GM21619 (cell line): ENCODE measurements around the gene SPIRE2.
"Not testable (repeated sequence)": the region's sequence is repeated elsewhere in the genome, so short reads cannot be mapped to it uniquely, and the experiment has no call there.

Experiments used
- ATAC-seq: cut with Tn5 transposase; IDR thresholded peaks from one replicate; pipeline ENCODE4 v1.9.1; 2021; ENCODE audit not compliant: unreplicated experiment

SPIRE2 gene

DNA sequence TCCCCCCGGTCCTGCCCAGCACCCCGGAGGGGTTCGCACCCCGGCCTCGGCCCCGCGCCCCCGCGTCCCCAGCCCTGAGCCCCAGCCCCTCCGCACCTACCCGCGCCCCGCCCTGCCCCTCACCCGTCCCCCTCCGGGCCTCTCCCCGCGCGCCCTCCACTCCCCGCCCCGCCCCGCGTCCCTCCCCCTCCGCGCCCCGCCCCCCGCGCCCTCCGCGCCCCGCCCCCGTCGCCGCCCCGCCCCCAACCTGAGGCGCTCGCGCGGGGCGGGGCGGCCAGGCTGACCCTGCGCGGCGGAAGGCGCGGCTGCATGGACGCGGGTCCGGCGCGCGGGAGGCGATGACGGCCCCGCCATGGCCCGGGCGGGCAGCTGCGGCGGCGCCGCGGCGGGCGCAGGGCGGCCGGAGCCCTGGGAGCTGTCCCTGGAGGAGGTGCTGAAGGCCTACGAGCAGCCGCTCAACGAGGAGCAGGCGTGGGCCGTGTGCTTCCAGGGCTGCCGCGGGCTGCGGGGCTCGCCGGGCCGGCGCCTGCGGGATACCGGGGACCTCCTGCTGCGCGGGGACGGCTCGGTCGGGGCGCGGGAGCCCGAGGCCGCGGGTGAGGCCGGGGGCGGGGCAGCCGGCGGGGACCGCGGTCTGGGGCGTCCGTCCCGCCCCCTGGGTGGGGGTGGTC lies at the start of gene SPIRE2:
SPIRE2 (plus strand) TSS at position 277 of the 671 bp plus-strand sequence; CDS start at position 353, 76 bp downstream.
- no peak for ATAC-seq

GRCh38 chr16:89779231-89779908 lies 48.9 kb upstream of the SPIRE2 start:
- no peak for ATAC-seq

GRCh38 chr16:89779909-89780305 lies 48.4 kb upstream of the SPIRE2 start:
- no peak for ATAC-seq

DNA sequence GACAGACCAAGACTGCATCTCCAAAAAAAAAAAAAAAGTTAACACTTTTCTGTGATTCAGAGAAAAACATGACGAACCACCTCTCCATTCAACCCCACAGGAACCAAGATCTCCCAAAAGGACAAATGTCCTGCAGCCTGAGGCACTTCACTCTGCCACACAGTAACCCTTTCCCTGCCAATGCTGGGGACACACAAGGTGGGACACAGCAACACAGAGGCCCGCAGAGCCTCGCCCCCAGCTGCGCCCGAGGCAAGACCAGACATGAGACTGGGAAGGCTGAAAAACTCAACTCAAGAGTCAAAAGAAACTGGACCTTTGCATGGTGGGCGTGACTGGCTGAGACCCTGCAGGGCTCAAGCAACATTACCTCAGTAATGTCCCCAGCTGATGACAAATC lies 45.8 kb upstream of the SPIRE2 start:
- no peak for ATAC-seq

- ATAC-seq, result not testable (repeated sequence)
Observed at GRCh38 chr16:89783952-89784351, 44.3 kb upstream of the SPIRE2 start.

DNA sequence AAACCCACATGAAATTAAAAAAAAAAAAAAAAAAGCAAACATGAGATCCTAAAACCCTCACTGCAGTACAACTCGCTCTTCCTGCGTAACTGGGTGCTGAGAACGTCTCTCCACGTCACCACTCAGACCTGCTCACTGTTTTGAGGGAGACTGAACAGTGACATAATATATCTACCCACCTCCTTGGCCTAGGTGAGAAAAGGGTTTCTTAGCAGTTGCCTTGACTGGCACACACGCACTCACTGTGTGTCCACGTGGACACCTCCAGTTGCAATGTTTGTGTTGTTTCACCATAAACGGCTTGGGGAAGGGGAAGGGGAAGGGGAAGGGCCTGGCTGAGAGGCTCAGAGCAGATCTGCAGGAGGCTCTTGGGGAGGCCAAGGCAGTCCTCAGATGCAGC lies 43.9 kb upstream of the SPIRE2 start:
- ATAC-seq, result no peak

GRCh38 chr16:89785523-89786155 lies 42.6 kb upstream of the SPIRE2 start:
- ATAC-seq, result no peak

DNA sequence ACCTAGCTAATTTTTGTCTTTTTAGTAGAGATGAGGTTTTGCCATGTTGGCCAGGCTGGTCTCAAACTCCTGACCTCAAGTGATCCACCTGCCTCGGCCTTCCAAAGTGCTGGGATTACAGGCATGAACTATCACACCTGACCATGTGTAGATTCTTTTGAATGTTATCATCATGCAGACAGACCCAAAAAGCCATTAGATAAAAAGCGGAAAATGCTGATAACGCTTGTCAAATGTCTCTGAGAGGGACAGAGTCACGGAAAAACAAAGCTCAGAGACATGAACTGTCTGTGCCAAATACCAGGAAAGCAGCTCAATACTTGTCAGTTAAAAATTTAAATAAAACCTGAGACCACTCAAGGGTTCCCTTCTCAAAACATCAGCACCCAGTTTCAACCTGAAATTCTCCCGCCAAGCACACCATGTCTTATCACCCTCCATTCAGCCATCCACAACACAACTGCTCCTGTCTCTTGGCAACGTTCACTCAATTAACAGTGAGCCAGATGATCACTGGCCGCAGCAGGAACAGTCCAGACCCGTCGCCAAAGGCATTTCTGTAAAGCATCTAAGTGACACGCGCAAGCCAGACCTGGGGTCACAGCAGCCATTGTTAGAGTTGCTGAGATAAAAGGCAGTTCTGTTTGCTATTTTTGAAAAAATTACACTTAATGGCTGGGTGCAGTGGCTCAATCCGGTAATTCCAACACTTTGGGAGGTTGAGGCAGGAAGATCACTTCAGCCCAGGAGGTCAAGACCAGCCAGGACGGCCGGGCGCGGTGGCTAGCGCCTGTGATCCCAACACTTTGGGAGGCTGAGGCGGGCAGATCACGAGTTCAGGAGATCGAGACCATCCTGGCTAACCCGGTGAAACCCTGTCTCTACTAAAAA lies 41.6 kb upstream of the SPIRE2 start:
- ATAC-seq, result no peak

GRCh38 chr16:89787365-89787805 lies 40.9 kb upstream of the SPIRE2 start:
- ATAC-seq, result no peak

- no peak for ATAC-seq
Observed at GRCh38 chr16:89791278-89791995, 36.8 kb upstream of the SPIRE2 start.

GRCh38 chr16:89793092-89793491 lies 35.2 kb upstream of the SPIRE2 start:
- not testable (repeated sequence) for ATAC-seq

GRCh38 chr16:89793955-89794354 lies 34.3 kb upstream of the SPIRE2 start:
- ATAC-seq, result no peak

GRCh38 chr16:89795676-89796075 lies 32.6 kb upstream of the SPIRE2 start:
- no peak for ATAC-seq

- no peak for ATAC-seq
Observed at GRCh38 chr16:89796104-89796503, 32.2 kb upstream of the SPIRE2 start.

DNA sequence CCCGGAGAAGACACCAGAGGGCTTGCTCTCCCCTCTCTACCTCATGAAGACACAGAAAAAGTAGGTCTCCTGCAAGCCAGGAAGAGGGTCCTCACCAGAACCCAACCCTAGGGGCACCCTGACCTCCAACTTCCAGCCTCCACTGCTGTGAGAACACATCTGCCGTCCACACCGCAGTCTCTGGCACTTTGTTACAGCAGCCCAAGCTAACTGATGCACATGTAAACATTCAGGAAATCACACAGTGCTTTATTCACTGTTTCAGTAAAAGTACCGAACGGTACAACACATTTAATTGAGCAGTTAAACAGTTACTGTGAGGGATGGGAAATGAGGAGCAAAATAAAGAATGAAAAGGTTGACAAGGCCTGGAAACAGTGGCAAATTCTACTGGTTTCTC lies 30.1 kb upstream of the SPIRE2 start:
- no peak for ATAC-seq

GRCh38 chr16:89798832-89799370 lies 29.4 kb upstream of the SPIRE2 start:
- ATAC-seq, result no peak

DNA sequence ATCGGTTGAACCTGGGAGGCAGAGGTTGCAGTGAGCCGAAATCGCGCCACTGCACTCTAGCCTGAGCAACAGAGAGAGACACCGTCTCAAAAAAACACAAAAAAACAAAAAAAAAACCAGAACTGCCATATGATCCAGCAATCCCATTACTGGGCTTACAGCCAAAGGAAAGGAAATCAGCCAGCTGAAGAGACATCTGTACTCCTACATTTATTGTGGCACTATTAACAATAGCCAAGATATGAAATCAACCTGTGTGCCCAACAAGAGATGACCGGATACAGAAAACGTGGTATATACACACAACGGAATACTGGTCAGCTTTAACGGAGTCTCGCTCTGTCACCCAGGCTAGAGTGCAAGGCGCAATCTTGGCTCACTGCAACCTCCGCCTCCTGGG lies 26.5 kb upstream of the SPIRE2 start:
- no peak for ATAC-seq

DNA sequence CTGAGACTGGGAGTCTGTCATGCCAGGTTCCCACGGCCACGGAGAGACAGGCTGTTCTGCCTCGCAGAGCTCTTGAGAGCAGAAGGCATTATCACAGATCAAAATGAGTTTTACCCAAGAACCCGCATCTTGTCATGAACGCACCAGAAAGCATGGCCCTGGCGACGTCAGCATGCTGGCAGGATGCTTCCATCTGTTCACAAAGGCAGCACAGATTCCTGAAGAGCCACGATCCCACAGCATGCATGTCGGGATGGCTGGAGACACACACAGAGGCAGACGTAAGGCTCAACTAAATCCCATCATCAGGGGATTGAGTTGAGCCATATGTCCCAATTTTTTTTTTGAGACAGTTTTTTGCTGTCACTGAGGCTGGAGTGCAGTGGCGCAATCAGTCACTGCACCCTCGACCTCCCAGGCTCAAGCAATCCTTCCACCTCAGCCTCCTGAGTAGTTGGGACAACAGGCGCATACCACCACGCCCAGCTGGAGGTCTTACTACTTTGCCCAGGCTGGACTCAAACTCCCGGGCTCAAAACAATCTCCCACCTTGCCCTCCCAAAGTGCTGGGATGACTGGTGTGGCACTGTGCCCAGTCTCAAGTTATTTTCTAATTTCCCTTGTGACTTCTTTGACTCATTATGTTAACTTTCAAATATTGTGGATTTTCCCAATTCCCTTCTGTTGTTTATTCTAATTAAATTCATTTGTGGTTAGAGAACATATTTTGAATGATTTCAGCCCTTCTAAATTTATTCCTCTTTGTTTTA lies 23.0 kb upstream of the SPIRE2 start:
- ATAC-seq, result no peak

- ATAC-seq, result not testable (repeated sequence)
Observed at GRCh38 chr16:89806589-89807193, 21.6 kb upstream of the SPIRE2 start.
